HG02798 (cell line): ENCODE results near the gene PRR36.
"Not testable (repeated sequence)": the region's sequence is repeated elsewhere in the genome, so short reads cannot be mapped to it uniquely, and the experiment has no call there.

Experiments
- ATAC-seq: cut with Tn5 transposase; IDR thresholded peaks from one replicate; pipeline ENCODE4 v1.9.1; 2021; ENCODE audit warnings: mild to moderate bottlenecking; ENCODE audit not compliant: unreplicated experiment, poor library complexity

PRR36 gene

GRCh38 chr19:7900931-7901330, 26.7 kb upstream of the PRR36 start:
- no peak for ATAC-seq

DNA sequence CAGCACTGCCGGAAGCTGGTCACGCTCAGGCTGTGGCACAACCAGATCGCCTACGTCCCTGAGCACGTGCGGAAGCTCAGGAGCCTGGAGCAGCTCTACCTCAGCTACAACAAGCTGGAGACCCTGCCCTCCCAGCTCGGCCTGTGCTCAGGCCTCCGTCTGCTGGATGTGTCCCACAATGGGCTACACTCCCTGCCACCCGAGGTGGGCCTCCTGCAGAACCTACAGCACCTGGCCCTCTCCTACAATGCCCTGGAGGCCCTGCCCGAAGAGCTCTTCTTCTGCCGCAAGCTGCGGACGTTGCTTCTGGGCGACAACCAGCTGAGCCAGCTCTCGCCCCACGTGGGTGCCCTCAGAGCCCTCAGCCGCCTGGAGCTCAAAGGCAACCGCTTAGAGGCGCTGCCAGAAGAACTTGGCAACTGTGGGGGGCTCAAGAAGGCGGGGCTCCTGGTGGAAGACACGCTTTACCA, 26.2 kb upstream of the PRR36 start:
- no peak for ATAC-seq

DNA sequence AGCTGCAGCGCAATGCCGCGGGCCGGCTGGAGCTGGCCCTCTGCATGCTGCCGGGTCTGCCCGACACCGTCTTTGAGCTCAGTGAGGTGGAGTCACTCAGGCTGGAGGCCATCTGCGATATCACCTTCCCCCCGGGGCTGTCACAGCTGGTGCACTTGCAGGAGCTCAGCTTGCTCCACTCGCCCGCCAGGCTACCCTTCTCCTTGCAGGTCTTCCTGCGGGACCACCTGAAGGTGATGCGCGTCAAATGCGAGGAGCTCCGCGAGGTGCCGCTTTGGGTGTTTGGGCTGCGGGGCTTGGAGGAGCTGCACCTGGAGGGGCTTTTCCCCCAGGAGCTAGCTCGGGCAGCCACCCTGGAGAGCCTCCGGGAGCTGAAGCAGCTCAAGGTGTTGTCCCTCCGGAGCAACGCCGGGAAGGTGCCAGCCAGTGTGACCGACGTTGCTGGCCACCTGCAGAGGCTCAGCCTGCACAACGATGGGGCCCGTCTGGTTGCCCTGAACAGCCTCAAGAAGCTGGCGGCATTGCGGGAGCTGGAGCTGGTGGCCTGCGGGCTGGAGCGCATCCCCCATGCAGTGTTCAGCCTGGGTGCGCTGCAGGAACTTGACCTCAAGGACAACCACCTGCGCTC, 25.7 kb upstream of the PRR36 start:
- ATAC-seq, result no peak

GRCh38 chr19:7898967-7899366, 24.8 kb upstream of the PRR36 start:
- no peak for ATAC-seq

DNA sequence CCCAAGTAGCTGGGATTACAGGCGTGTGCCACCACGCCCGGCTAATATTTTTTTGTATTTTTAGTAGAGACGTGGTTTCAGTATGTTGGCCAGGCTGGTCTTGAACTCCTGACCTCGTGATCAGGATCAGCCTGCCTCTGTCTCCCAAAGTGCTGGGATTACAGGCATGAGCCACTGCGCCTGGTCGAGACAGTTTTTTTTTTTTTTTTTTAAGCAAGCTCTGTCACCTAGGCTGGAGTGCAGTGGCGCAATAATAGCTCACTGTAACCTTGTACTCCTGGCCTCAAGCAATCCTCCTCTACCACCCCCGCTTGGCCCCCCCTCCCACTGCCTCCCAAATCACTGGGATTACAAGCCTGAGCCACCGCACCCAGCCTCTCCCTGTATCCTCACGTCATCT, 23.1 kb upstream of the PRR36 start:
- ATAC-seq, result no peak

DNA sequence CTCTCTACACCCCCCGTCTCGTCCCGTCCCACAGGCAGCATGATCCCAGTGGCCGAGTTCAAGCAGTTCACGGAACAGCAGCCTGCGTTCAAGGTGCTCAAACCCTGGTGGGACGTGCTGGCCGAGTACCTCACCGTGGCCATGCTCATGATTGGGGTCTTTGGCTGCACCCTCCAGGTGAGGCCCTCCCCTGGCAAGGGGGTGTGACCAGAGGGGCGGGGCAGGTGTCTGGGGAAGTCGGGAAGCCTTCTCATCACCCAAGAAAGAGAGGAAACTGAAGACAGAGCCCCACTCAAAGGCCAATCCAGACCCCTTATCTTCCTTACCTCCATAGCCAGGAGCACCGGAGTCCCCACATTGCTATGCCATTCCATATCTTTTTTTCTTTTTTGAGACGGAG, 21.4 kb upstream of the PRR36 start:
- no peak for ATAC-seq

DNA sequence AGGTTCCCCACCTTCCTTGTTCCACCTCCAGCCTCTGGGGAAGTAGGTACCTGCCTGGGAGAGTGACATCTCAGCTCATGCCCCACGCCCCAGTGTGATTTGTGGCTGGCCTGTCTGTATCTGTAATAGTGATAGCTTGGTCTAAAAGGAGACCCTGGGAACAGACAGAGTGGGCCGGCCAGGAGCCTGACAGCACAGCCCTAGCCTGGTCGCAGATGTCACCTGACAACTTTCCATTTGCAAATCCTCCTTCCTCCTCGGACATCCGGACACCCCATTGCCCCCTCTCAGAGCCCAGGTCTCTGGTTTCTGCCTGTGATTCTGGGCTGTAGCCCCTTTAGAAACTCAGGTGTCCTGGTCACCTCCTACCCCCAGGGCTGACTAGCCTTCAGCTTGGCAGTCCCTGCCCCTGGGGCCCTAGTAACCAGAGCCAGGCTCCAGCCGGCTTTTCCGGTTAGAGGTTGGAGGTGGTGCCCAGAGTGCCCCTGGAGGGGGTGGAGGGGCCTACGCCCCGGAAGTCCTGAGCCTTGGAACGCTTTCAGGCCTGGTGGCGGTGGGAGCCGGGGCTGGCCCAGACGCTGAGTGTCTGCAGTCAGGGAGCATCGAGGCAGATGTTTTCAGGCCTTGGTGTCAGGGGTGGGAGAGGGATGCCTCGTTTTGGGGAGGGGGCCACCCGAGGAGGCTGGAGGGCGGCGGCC, 20.6 kb upstream of the PRR36 start:
- ATAC-seq, result no peak

DNA sequence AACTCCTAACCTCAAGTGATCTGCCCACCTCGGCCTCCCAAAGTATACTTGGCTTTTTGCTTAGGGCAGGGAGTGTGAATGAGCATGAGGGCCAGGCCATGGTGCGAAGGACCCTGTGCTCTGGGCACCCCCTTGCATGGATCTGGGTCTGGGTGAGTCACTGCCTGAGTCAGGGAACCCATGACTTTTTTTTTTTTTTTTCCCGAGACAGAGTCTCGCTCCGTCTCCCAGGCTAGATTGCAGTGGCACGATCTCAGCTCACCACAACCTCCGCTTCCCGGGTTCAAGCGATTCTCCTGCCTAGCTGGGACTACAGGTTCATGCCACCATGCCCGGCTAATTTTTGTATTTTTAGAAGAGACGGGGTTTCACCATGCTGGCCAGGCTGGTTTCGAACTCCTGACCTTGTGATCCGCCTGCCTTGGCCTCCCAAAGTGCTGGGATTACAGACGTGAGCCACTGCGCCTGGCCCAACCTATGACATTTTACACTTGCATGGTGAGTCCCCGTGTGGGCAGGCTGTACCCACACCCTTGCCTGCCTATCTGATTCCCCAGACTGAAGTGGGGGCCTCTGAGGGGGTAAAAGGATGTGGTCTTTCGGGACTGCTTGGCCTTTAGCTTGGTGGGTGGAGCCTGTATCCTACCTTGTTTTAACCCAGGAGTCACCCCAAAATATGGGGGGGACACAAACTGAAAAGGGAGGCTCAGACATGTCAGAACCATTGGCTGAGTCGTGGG, 19.3 kb upstream of the PRR36 start:
- ATAC-seq, result not testable (repeated sequence)

DNA sequence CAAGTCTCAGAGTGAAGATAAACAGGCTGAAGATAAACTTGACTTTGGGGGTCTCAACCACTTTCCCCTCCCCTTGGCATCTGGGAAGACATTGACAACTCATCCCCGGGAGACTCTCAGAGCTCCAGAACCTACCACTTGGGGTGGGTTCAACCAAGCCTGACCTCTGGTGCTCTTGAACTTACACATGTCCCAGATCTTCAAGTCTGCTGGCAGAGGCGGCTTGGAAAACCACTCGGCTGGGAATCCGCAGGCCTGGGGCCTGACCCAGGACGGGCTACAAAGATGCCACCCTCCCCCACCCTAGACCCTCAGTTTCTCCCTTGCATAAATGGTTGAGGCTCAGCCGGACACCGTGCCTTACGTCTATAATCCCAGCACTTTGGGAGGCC, 14.6 kb upstream of the PRR36 start:
- ATAC-seq, result no peak

GRCh38 chr19:7888145-7888825, 14.1 kb upstream of the PRR36 start, which contains the start of gene LRRC8E:
TSS of gene LRRC8E (plus strand) at chr19:7888510. CDS start at chr19:7895604, 7,094 bp downstream.
- ATAC-seq, result no peak

DNA sequence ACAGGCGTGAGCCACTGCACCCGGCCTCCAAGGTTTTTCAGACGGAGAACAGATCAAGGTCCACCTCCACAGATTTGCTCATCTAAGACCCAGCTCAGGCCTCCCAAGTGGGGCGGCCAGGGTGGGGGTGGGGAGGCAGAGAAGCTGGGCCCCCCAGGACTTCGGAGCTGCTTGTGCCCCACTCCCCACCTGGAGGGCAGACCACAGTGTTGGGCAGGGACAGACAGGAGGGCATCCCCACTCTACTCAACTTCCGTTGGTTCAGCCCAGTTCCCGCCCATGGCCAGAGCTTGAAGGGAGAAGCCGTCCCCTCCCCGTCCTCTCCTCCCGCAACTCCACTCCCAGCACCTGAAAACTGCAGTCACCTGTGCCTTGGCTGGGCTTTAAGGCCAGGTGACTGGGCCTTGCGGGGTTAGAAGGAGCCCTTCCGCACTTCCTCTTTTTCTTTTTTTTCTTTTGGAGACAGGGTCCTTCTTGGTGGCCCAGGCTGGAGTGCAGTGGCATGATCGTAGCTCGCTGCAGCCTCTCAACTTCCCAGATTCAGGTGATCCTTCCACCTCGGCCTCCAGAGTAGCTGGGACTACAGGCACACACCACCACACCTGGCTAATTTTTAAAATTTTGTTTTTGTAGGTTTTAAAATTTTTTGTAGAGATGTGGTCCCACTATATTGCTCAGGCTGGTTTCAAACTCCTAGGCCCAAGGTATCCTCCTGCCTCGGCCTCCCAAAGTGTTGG, 13.4 kb upstream of the PRR36 start:
- ATAC-seq, result no peak

GRCh38 chr19:7885818-7886217, 11.6 kb upstream of the PRR36 start:
- ATAC-seq, result no peak

GRCh38 chr19:7883796-7884570, 9.8 kb upstream of the PRR36 start:
- no peak for ATAC-seq

DNA sequence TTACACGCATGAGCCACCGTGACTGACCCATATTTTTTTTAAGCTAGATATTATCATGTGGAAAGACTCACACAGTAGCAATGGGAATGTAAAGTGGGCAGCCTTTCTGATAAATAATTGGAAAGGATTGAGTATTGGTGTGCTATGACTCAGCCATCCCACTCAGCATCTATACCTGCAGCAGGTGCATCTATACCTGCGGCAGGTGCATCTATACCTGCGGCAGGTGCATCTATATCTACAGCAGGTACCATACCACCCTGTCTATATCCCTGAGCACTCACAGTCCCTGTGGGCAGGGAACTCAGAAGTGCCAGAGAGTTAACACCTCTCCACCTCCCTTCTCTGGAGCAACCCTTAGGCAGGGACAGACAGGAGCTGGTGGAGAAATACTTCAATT, 8.9 kb upstream of the PRR36 start:
- ATAC-seq, result no peak

DNA sequence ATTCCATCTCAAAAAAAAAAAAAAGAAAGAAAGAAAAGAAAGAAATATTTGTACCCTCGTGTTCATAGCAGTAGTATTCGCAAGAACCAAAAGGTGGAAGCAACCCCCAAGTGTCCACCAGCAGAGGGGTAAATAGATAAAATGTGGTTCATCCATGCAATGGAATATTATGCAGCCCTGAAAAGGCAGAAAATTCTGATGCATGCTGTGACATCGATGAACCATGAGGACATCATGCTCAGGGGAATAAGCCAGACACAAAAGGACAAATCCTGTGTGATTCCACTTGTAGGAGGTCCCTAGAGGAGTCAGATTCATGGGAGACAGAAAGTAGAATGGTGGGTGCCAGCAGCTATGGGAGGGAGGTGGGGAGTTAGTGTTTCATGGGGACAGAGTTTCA, 7.7 kb upstream of the PRR36 start:
- no peak for ATAC-seq

- ATAC-seq, result no peak
Measured at GRCh38 chr19:7879836-7880235, 5.6 kb upstream of the PRR36 start.

- ATAC-seq, result no peak
Measured at GRCh38 chr19:7879111-7879807, 5.1 kb upstream of the PRR36 start.

GRCh38 chr19:7877249-7877836, 3.2 kb upstream of the PRR36 start:
- no peak for ATAC-seq

GRCh38 chr19:7874897-7875273, 695 bp upstream of the PRR36 start:
- ATAC-seq, result no peak
